Stimulated activated CD4-positive, alpha-beta T cell treated with anti-CD3 and anti-CD28 coated beads, TNF-alpha, amount 100 ng/mL, for 1 hour (primary cell): ENCODE results near the gene OR6K6.

Experiments used
- DNase-seq, 3 donors: peaks; one replicate each; pipeline ENCODE4 v3.0.0-alpha.2; 2020; ENCODE audit warnings: low read depth in 3 of 3, low spot score in 1 of 3

OR6K6 gene

DNA sequence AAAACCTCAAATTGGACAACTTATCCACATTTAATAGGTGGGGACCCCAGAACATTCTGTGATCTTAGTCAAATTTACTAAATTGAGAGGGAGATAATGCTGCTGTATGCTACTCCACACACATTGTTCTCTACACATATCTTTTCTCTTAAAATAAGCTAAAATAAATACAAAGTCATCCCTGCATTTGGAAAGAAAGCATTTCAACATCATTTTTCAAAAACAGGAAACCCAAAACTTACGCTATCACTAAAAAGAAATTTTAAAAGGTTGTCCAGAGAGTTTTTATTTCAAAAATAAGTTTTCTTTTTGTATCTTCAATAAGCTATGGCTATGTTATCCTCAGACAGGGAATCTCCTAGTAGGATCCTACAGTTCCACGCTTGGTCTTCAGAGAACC, 46.0 kb downstream of the OR6K6 start:
- DNase-seq = no peak

DNA sequence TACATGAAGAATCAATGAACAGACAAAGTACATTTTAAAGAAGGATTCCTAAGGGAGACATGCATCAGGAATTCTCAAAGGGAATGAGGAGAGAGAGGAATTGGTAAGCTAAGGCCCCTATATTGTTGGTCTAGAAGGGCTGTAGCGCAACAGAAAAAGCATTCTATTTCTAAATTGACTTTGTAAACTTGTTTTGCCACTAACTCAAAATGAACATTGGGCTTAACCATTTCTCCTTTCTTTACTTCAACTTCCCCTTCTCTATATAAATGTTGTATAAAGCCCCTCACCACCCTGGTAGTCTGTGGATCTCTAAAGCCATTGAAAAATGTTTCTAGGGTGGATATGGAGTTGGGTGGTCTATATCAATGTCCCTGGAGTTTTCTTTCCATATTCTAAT, 46.9 kb downstream of the OR6K6 start:
- no peak for DNase-seq

DNA sequence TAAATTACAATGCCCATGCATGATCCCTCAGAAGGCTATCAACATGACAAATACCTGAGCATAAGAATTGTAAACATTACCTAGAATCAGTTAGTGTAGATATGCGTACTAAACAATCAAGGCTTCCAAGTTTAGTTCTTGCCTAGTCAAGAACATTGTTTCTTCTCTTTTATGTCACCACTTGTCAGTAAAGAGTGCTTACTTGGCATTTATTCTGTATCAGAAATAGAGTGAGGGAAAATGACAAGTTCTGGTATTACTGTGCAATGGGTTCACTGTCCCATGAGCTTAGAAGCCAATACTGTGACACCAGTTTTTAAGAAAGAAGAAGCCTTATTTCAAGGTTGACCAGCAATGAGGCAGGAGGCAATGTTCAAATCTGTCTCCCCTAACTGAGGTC, 49.2 kb downstream of the OR6K6 start:
- no peak for DNase-seq
